WERI-Rb-1 (cell line): ENCODE data around the gene CFP.

Source experiments
- DNase-seq: peaks from one replicate; pipeline ENCODE4 v3.0.0-alpha.2; 2020
- H3K27ac ChIP-seq: fragments of 250-450 bp; sonication (Bioruptor Pico); 2 replicates; pipeline ENCODE4 v1.5.1; 2020; ENCODE audit warnings: mild to moderate bottlenecking, moderate library complexity
- H3K27me3 ChIP-seq: fragments of 250-450 bp; sonication (Bioruptor Pico); 2 replicates; pipeline ENCODE4 v1.5.1; 2021; ENCODE audit warnings: mild to moderate bottlenecking, low read depth, moderate library complexity; ENCODE audit not compliant: insufficient read depth, severe bottlenecking
- H3K36me3 ChIP-seq: fragments of 250-450 bp; sonication (Bioruptor Pico); 2 replicates; pipeline ENCODE4 v1.5.1; 2020; ENCODE audit warnings: mild to moderate bottlenecking, moderate library complexity
- H3K4me3 ChIP-seq: 2 replicates; pipeline ENCODE4 v1.5.1; 2011; ENCODE audit warnings: low read depth, mild to moderate bottlenecking, control low read depth, low read length
- H3K9me3 ChIP-seq: fragments of 250-450 bp; sonication (Bioruptor Pico); 2 replicates; pipeline ENCODE4 v1.5.1; 2021; ENCODE audit warnings: mild to moderate bottlenecking, moderate library complexity; ENCODE audit not compliant: severe bottlenecking
- TF ChIP-seq, protein P1 (sequence below): IDR thresholded peaks from 2 replicates; pipeline ENCODE4 v1.5.1; 2011; ENCODE audit warnings: low read depth, mild to moderate bottlenecking, control low read depth, inconsistent platforms, low read length

The CFP gene

DNA sequence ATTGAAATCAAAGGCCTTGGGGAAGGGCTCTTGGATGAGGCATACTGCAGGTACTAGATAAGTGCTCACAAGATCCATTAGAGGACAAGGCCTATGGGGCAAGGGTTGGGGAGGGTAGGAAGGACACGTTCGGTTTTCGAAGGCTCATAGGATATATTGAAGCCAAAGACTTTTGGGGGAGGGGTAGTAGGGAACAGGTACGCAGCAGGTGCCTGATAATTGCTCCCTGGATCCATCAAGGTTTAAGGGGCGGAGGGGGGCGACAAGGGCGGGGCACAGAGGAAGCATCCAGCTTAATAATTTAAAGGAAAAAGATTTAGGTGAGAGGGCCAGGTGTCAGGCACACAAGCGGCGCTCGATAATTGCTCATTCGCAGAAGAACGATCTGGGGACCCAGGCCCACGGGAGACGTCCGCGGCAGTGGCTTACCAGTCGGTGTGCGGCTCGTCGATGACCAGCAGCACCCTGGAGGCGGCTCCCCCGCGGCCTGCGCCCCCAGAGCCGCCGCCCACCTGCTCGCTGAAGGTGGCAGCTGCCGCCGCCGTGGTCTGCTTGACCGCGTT is 10.7 kb downstream of the CFP start:
- Histone ChIP-seq H3K36me3 (no peaks in the 10 kb centered on the region), H3K4me3 (peak overlapping the region; percentile 26), H3K9me3 (no peaks in the 10 kb centered on the region), H3K27ac (no peak overlapping the region), H3K27me3 (peaks cover 10% of the 10 kb centered on the region)
- DNase-seq = no peak
- TF ChIP-seq, protein P1, sequence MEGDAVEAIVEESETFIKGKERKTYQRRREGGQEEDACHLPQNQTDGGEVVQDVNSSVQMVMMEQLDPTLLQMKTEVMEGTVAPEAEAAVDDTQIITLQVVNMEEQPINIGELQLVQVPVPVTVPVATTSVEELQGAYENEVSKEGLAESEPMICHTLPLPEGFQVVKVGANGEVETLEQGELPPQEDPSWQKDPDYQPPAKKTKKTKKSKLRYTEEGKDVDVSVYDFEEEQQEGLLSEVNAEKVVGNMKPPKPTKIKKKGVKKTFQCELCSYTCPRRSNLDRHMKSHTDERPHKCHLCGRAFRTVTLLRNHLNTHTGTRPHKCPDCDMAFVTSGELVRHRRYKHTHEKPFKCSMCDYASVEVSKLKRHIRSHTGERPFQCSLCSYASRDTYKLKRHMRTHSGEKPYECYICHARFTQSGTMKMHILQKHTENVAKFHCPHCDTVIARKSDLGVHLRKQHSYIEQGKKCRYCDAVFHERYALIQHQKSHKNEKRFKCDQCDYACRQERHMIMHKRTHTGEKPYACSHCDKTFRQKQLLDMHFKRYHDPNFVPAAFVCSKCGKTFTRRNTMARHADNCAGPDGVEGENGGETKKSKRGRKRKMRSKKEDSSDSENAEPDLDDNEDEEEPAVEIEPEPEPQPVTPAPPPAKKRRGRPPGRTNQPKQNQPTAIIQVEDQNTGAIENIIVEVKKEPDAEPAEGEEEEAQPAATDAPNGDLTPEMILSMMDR = no peak

DNA sequence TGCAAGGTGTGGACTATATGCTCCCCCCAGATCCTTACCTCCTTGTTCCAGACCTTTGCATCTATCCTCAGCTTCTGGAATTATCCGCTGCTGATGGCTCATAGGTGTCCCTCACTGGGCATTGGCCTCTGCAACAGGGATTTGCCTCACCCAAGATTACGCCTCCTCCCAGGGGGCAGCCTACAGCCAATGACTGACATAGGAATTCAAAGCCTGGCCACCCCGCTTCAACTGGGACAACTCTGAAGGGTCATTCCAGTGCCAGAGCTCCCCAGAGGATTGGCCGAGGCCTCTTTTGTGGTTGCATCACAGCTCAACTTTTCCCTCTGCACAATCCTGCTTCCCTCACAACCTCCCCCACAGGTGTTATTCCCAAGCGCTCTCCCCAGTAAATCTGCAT is 15.1 kb downstream of the CFP start:
- H3K27ac ChIP-seq = no peak overlapping the region
- TF ChIP-seq, protein P1 = no peak
- H3K4me3 ChIP-seq = no peak overlapping the region
- H3K27me3 ChIP-seq = peaks cover 3% of the 10 kb centered on the region
- no peaks in the 10 kb centered on the region for H3K36me3 ChIP-seq
- no peak for DNase-seq
- no peaks in the 10 kb centered on the region for H3K9me3 ChIP-seq

DNA sequence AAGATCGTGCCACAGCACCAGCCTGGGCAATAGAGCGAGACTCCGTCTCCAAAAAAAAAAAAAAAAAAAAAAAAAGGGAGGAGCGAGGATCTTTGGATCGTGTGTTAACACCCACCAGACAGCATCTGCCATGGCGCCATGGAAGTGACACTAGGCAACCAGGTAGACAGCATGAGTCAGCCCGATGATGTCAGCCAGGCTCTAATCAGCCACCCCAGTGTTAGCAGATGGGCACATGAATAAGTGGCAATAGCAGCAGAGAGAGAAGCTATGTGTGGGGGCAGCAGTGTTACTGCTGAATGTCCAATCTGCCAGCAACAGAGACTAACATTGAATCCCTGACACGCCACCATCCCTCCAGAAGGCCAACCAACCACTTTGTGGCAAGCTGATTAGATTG is 16.6 kb downstream of the CFP start:
- no peaks in the 10 kb centered on the region for H3K36me3 ChIP-seq
- H3K9me3 ChIP-seq = no peaks in the 10 kb centered on the region
- no peaks in the 10 kb centered on the region for H3K27me3 ChIP-seq
- H3K27ac ChIP-seq = no peak overlapping the region
- H3K4me3 ChIP-seq = no peak overlapping the region
- TF ChIP-seq, protein P1 = no peak
- no peak for DNase-seq

DNA sequence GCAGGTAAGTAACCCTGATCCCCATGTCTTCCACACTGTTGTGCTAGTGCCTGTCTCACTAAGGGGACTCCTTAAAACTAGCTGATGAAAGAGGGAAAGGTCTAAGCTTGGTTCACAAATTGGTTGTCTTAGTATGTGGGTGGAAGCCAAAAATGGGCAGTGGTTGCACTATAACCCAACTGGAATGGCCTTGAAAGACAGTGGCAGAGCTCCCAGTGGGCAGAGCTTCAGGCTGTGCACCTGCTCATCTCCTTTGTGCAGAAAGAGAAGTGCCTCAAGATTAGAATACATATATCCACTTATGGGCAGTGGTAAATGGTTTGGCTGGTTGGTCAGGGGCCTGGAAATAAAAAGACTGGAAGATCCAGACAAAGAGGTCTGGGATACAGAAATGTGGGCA is 17.3 kb downstream of the CFP start:
- Histone ChIP-seq H3K4me3 (no peak overlapping the region), H3K36me3 (no peaks in the 10 kb centered on the region), H3K27ac (no peak overlapping the region), H3K9me3 (no peaks in the 10 kb centered on the region), H3K27me3 (no peaks in the 10 kb centered on the region)
- DNase-seq = no peak
- TF ChIP-seq, protein P1 = no peak

DNA sequence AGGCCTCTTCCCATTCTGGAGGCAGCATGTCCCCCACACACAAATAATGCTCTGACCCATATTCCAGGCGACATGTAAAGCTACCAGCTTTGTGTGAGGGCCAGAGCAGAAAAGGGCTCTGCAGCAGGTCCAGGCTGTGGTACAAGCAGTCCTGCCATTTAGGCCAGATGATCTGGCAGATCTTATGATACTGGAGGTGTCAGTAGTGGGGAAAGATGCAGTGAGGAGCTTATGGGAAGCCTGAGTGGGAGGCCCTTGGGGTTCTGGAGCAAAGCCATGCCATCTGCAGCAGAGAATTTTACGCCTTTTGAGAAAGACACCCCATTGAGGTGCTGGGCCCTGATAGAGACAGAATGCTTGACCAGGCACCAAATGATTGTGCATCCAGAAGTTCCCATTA is 17.8 kb downstream of the CFP start:
- TF ChIP-seq, protein P1 = no peak
- DNase-seq = no peak
- no peaks in the 10 kb centered on the region for H3K9me3 ChIP-seq
- H3K27ac ChIP-seq = no peak overlapping the region
- H3K4me3 ChIP-seq = no peak overlapping the region
- H3K27me3 ChIP-seq = no peaks in the 10 kb centered on the region
- no peaks in the 10 kb centered on the region for H3K36me3 ChIP-seq

DNA sequence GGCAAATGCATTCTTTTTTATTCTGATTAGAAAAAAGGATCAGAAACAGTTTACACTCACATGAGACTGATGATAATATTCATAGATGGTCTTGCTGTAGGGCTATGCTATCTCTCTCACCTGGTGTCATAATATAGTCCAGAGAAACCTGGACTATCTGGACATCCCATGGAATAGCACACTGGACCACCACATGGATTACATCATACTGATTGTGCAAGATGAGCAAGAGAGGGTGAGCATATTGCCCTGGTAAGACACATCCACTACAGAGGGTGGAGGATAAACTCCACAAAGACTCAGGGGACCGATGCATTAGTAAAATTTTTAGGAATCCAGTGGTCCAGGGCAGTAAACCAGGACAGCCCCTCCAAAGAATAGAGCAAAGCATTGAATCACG is 18.2 kb downstream of the CFP start:
- Histone ChIP-seq H3K27me3 (no peaks in the 10 kb centered on the region), H3K36me3 (no peaks in the 10 kb centered on the region), H3K27ac (no peak overlapping the region), H3K4me3 (no peak overlapping the region), H3K9me3 (no peaks in the 10 kb centered on the region)
- no peak for DNase-seq
- TF ChIP-seq, protein P1 = no peak
